Medulla oblongata (tissue), 1 donor: ENCODE data around the gene VWC2L.
A peak's percentile ranks its signal among the peaks of the same experiment; 100 is the strongest.

ENCODE experiments used
- DNase-seq: peaks from one replicate; pipeline ENCODE4 v3.0.0-alpha.2; 2015; ENCODE audit errors: extremely low spot score

Gene VWC2L

GRCh38 chr2:214469728-214470127, 58.9 kb downstream of the VWC2L start:
- DNase-seq = no peak

GRCh38 chr2:214471382-214471781, 60.5 kb downstream of the VWC2L start:
- no peak for DNase-seq

GRCh38 chr2:214471990-214472389, 61.1 kb downstream of the VWC2L start:
- DNase-seq = no peak

- no peak for DNase-seq
Observed at GRCh38 chr2:214477305-214477704, 66.5 kb downstream of the VWC2L start.

- DNase-seq = peak; percentile 76
Observed at GRCh38 chr2:214481204-214481603, 70.3 kb downstream of the VWC2L start.

- DNase-seq = peak; percentile 71
Observed at GRCh38 chr2:214482728-214483127, 71.9 kb downstream of the VWC2L start.

- peak; percentile 19 for DNase-seq
Observed at GRCh38 chr2:214484239-214484638, 73.4 kb downstream of the VWC2L start.

- no peak for DNase-seq
Observed at GRCh38 chr2:214484701-214485100, 73.8 kb downstream of the VWC2L start.

GRCh38 chr2:214489181-214489580, 78.3 kb downstream of the VWC2L start:
- DNase-seq = no peak

- no peak for DNase-seq
Observed at GRCh38 chr2:214489702-214490101, 78.8 kb downstream of the VWC2L start.

- no peak for DNase-seq
Observed at GRCh38 chr2:214492152-214492551, 81.3 kb downstream of the VWC2L start.

- DNase-seq = no peak
Observed at GRCh38 chr2:214492608-214493007, 81.8 kb downstream of the VWC2L start.

- no peak for DNase-seq
Observed at GRCh38 chr2:214497489-214497888, 86.6 kb downstream of the VWC2L start.

- no peak for DNase-seq
Observed at GRCh38 chr2:214503568-214503967, 92.7 kb downstream of the VWC2L start.

- DNase-seq = no peak
Observed at GRCh38 chr2:214504599-214505376, 93.9 kb downstream of the VWC2L start.

GRCh38 chr2:214507032-214507431, 96.2 kb downstream of the VWC2L start:
- no peak for DNase-seq

GRCh38 chr2:214514704-214515103, 103.8 kb downstream of the VWC2L start:
- DNase-seq = no peak

- DNase-seq = no peak
Observed at GRCh38 chr2:214515111-214515510, 104.3 kb downstream of the VWC2L start.

GRCh38 chr2:214519258-214519818, 108.5 kb downstream of the VWC2L start:
- DNase-seq = no peak

GRCh38 chr2:214529021-214529420, 118.2 kb downstream of the VWC2L start:
- DNase-seq = no peak

- no peak for DNase-seq
Observed at GRCh38 chr2:214529514-214529913, 118.7 kb downstream of the VWC2L start.

GRCh38 chr2:214533541-214533940, 122.7 kb downstream of the VWC2L start:
- DNase-seq = no peak

GRCh38 chr2:214536625-214537024, 125.8 kb downstream of the VWC2L start:
- no peak for DNase-seq

GRCh38 chr2:214537929-214538328, 127.1 kb downstream of the VWC2L start:
- no peak for DNase-seq
